GM19239 (cell line): ENCODE measurements around the gene MORF4L1.
A peak's percentile ranks its signal among the peaks of the same experiment; 100 is the strongest.
"Not testable (repeated sequence)": the region's sequence is repeated elsewhere in the genome, so short reads cannot be mapped to it uniquely, and the experiment has no call there.

Source experiments
- DNase-seq: peaks from one replicate; pipeline ENCODE4 v3.0.0; 2011; ENCODE audit warnings: low spot score; ENCODE audit not compliant: insufficient read length
- FAIRE-seq: peaks from 2 replicates; lab custom pipeline; 2011; peaks lifted over from hg19 to GRCh38; lab: Jason Lieb, UNC

Gene MORF4L1

DNA sequence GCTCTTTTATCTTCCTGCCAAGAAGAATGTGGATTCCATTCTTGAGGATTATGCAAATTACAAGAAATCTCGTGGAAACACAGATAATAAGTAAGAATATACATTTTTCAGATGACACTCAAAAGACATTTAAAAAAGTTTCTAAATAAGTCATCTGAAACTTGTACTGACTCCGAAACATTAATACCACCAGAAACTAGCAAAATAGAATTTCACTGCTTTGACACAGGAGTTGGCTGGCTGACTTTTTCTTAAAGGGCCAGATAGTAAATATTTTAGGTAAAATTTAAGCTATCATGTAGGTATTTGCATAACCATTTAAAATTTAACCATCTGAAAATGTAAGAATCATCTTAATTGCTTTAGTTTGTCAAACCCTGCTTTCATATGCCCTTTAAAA lies 20.8 kb downstream of the MORF4L1 start:
- DNase-seq (no peak), FAIRE-seq (peak; percentile 61)

- DNase-seq (no peak), FAIRE-seq (no peak)
Measured at GRCh38 chr15:78895471-78895870, 22.8 kb downstream of the MORF4L1 start.

GRCh38 chr15:78898540-78898939 lies 25.9 kb downstream of the MORF4L1 start:
- FAIRE-seq, result no peak
- DNase-seq, result no peak

- FAIRE-seq, DNase-seq: not testable (repeated sequence)
Measured at GRCh38 chr15:78900819-78901533, 28.3 kb downstream of the MORF4L1 start.

DNA sequence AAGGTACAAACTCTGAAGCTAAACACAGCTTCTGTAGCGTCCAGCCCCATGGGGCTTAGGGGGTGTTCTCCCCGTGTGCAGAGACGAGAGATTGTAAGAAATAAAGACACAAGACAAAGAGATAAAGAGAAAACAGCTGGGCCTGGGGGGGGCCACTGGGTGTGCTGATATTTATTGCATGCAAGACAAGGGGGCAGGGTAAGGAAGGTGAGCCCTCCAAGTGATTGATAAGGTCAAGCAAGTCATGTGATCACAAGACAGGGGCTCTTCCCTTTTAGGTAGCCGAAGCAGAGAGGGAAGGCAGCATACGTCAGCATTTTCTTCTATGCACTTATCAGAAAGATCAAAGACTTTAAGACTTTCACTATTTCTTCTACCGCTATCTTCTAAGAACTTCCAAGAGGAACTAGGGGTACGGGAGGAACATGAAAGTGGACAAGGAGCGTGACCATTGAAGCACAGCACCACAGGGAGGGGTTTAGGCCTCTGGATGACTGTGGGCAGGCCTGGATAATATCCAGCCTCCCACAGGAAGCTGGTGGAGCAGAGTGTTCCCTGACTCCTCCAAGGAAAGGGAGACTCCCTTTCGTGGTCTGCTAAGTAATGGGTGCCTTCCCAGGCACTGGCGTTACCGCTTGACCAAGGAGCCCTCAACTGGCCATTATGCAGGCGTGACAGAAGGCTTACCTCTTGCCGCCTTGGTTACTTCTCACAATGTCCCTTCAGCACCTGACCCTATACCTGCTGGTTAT lies 29.8 kb downstream of the MORF4L1 start:
- FAIRE-seq, DNase-seq: not testable (repeated sequence)

GRCh38 chr15:78904599-78905358 lies 32.1 kb downstream of the MORF4L1 start:
- no peak for DNase-seq
- FAIRE-seq, result no peak

GRCh38 chr15:78906316-78906620 lies 33.6 kb downstream of the MORF4L1 start:
- DNase-seq, result no peak
- FAIRE-seq, result no peak

- no peak for DNase-seq
- no peak for FAIRE-seq
Measured at GRCh38 chr15:78907577-78907976, 34.9 kb downstream of the MORF4L1 start.

DNA sequence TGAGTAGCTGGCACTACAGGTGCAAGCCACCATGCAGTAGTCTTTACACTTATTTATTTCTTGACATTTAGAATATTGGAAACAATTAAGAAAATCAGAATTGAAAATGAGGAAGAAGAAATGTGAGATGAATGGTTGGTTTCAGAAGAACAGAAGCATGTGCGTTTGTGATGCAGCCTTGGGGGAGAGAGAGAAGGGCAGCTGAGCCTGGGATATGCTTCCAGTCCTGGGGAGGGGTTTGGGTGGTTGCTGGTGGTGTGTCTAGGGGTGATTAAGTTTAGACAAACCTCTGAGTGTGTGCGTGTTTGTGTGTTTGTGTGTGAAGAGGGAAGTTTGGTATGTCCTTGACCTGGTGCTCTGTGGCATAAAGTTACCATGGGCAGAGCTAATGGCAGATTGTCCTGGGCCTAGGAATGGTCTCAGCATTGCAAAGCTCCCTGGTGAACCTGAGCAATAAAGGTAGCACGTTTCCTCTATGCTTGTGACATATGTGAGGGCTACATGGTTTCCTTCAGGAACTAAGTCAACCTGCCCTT lies 36.5 kb downstream of the MORF4L1 start:
- DNase-seq, result no peak
- FAIRE-seq, result no peak

GRCh38 chr15:78909791-78910228 lies 37.1 kb downstream of the MORF4L1 start:
- FAIRE-seq (peak; percentile 23), DNase-seq (no peak)

DNA sequence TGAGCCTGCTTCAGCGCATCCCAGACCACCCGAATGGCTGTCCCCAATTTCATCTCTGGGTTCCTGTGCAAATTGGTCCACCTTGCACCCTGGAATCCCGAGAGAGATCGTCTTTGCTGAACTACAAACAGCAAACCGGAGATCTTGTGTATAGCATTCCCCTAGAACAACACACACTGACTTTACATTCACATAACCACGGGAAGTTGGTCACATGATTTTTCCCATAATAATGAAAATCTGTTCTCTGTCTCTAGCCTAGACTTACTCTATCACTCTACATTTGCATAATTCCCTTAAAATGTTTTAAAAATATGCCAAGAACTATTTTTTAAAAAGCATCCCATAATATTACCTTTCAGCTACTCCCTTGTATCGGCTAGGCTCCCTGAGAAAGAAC lies 37.6 kb downstream of the MORF4L1 start:
- no peak for DNase-seq
- no peak for FAIRE-seq

DNA sequence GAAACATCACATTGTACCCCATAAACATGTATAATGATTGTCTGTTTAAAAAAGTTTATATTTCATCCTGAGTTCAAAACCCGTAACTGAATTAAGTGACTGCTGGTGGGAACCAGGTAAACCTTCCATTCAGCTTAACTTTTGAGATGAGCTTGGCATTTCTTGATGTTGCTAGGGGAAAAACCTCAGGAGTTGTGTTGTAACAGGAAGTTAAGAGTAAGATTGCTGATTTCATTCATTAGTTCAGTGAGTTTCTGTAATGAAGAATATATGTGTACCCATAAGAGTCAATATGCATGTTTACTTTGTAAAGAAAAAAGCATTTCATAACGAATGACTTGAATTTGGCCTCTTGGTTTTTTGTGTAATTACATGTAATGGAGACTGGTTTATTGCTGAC lies 39.6 kb downstream of the MORF4L1 start:
- no peak for DNase-seq
- FAIRE-seq, result no peak

DNA sequence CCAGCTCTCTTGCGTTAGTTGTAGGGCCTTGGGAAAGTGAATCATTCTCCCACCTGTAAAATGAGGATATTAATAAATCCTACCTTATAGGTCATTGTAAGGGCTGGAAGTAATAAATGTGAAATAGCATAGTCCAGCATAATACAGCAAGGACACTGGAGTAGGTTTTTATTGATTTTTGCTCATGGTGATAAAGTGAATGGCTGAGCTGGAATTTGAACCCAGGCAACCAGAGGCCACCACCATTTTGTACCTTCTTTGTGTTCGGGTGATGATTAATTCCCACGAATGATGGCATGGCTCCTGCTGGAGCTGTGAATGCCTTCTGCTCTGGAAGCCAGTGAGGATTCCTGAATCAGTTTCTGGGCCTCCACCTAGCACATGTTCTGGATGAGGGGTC lies 40.3 kb downstream of the MORF4L1 start:
- no peak for FAIRE-seq

DNA sequence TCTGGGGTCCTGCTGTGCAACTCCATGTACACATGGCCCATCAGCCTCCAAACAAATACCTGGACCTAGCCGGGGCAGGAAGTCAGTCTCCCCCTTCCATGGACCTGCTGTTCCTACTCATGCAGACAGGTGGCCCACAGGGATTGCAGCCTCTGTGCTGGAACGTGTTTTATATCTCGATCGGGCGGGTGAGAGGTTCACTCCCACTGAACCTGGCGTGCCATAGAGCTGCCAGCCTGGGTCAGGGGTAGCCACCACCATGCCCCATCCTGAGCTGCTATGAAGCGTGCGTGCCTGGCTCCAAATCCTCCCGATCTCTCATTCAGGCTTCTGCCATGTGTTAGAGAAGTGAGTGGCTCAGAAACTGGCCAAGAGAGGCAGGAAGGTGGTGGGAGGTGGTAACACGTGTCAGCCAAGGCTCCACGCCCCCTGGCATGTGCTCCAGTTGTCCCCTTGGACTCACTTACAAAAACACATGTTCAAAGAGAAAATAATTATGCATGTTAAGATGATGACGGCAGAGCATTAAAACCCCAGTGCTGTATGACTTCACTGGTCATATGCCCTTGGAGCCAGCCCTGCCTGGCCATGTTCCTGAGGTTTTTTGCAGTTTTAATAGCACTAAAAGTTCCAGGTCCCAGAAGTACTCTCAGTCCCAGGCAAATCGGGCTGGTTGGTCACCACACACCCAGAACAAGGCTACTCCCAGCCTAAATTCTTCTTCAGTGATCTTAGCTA lies 41.5 kb downstream of the MORF4L1 start:
- DNase-seq, result no peak
- FAIRE-seq, result no peak

More for the DNA sequence above, 40.3 kb downstream of the MORF4L1 start:
- no peak for DNase-seq

- no peak for FAIRE-seq
- DNase-seq, result no peak
Measured at GRCh38 chr15:78915341-78916087, 42.8 kb downstream of the MORF4L1 start.

DNA sequence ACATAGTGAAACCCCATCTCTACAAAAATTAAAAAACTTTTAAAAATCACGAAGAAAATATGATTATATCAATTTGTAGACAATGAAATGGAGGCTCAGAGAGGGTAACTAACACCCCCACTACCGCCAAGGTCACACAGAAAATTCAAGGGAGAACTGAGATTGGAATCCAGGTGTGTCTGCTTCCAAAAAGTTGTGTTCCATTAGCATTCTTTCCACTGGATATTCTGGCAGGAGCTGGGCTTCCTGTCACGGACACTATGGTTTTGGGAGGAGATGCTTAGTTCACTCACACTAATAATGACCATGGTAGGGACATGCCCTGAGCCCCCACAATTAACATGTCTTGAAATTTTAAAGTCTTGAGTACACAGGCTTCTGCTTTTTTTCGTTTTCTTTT lies 43.4 kb downstream of the MORF4L1 start:
- no peak for FAIRE-seq
- no peak for DNase-seq

- FAIRE-seq (no peak), DNase-seq (no peak)
Measured at GRCh38 chr15:78917888-78918287, 45.2 kb downstream of the MORF4L1 start.

GRCh38 chr15:78921517-78921916 lies 48.8 kb downstream of the MORF4L1 start:
- no peak for FAIRE-seq
- DNase-seq, result no peak

DNA sequence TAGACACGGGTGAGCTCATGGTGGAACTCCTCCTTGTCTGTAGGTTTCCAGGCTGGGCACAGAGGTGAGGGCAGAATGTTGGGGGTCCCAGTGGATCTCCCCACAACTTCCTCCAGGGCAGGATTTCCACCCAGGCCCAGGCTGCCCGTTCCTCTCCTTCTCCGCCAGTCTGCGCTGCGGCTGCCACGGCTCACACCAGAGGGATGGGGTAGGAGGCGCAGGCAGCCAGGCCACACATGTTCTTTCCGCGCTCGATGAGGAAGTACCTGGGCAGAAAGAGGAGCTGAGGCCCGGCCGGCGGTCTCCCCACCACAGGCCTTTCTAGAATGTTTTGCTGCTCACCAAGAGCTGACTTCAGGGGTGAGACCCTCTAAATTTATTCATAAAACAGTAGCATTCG lies 49.2 kb downstream of the MORF4L1 start:
- DNase-seq (no peak), FAIRE-seq (no peak)
